GM23338 (cell line): ENCODE results near the gene ERRFI1. TPM values are rescaled to one million over a fixed set of nuclear protein-coding genes. Genes with fewer than 3 reads are reported as not detected.

Experiments used
- ATAC-seq: fragments of 200-7000 bp; cut with Tn5 transposase; 3 replicates; pipeline ENCODE4 v1.9.1; 2020
- DNase-seq: peaks from one replicate; pipeline ENCODE4 v3.0.0-alpha.2; 2015; ENCODE audit warnings: low spot score
- H2AFZ ChIP-seq: fragments of 200-600 bp; sonication (generic); 2 replicates; pipeline ENCODE4 v1.8.0; 2016; ENCODE audit warnings: antibody characterized with exemption, mild to moderate bottlenecking, moderate library complexity
- H3F3A ChIP-seq: fragments of 200-600 bp; sonication (generic); replicated peaks from 2 replicates; pipeline ENCODE4 v1.8.0; 2017; ENCODE audit warnings: antibody characterized with exemption, mixed run types, low read depth
- H3K27ac ChIP-seq: fragments of 200-600 bp; sonication (generic); 2 replicates; pipeline ENCODE4 v1.6.1; 2016; ENCODE audit warnings: low read depth
- H3K27me3 ChIP-seq: fragments of 200-600 bp; sonication (generic); 2 replicates; pipeline ENCODE4 v1.8.0; 2016; ENCODE audit warnings: mild to moderate bottlenecking, mixed run types, moderate library complexity; ENCODE audit not compliant: insufficient read depth
- H3K36me3 ChIP-seq: fragments of 200-600 bp; sonication (generic); 2 replicates; pipeline ENCODE4 v1.8.0; 2016; ENCODE audit warnings: mild to moderate bottlenecking; ENCODE audit not compliant: insufficient read depth
- H3K4me1 ChIP-seq: fragments of 200-600 bp; sonication (generic); 2 replicates; pipeline ENCODE4 v1.8.0; 2016; ENCODE audit warnings: mild to moderate bottlenecking, moderate library complexity; ENCODE audit not compliant: insufficient read depth
- H3K4me2 ChIP-seq: fragments of 200-600 bp; sonication (generic); 2 replicates; pipeline ENCODE4 v1.7.1; 2017; ENCODE audit warnings: mixed run types
- H3K4me3 ChIP-seq: fragments of 200-600 bp; sonication (generic); 2 replicates; pipeline ENCODE4 v1.6.1; 2016; ENCODE audit warnings: mixed run types
- H3K79me2 ChIP-seq: fragments of 200-600 bp; sonication (generic); replicated peaks from 2 replicates; pipeline ENCODE4 v1.8.0; 2017; ENCODE audit warnings: mild to moderate bottlenecking; ENCODE audit not compliant: insufficient read depth
- H3K9me2 ChIP-seq: fragments of 200-600 bp; sonication (generic); 2 replicates; pipeline ENCODE4 v1.8.0; 2017; ENCODE audit not compliant: insufficient read depth
- H4K20me1 ChIP-seq: fragments of 200-600 bp; sonication (generic); replicated peaks from 2 replicates; pipeline ENCODE4 v1.8.0; 2017; ENCODE audit warnings: mild to moderate bottlenecking; ENCODE audit not compliant: insufficient read depth
- H3K27ac Mint-ChIP-seq: 2 replicates; pipeline ENCODE4 v1.8.0; 2020; ENCODE audit warnings: inconsistent platforms, mild to moderate bottlenecking, moderate library complexity, mixed read lengths
- H3K27me3 Mint-ChIP-seq: 3 replicates; pipeline ENCODE4 v1.8.0; 2022; ENCODE audit warnings: low read depth, mild to moderate bottlenecking, moderate library complexity, mixed read lengths, inconsistent platforms; ENCODE audit not compliant: insufficient read depth, poor library complexity
- H3K36me3 Mint-ChIP-seq: 3 replicates; pipeline ENCODE4 v1.8.0; 2021; ENCODE audit warnings: low read depth, mild to moderate bottlenecking, inconsistent platforms, moderate library complexity, mixed read lengths
- H3K4me1 Mint-ChIP-seq: 3 replicates; pipeline ENCODE4 v1.8.0; 2020; ENCODE audit warnings: mild to moderate bottlenecking, inconsistent platforms, mixed read lengths
- H3K4me3 Mint-ChIP-seq: 3 replicates; pipeline ENCODE4 v1.8.0; 2021; ENCODE audit warnings: moderate library complexity, mild to moderate bottlenecking, inconsistent platforms, mixed read lengths
- H3K9me3 Mint-ChIP-seq: 3 replicates; pipeline ENCODE4 v1.8.0; 2020; ENCODE audit warnings: moderate library complexity, mild to moderate bottlenecking, inconsistent platforms, mixed read lengths
- CREB1 ChIP-seq: fragments of 250-450 bp; sonication (Bioruptor Pico); IDR thresholded peaks from 2 replicates; pipeline ENCODE4 v1.5.0; 2020; ENCODE audit warnings: low read depth, mild to moderate bottlenecking, moderate library complexity
- EZH2phosphoT487 ChIP-seq: fragments of 200-600 bp; sonication (generic); IDR thresholded peaks from one replicate; pipeline ENCODE4 v1.8.1; 2018; ENCODE audit warnings: antibody characterized with exemption; ENCODE audit not compliant: unreplicated experiment
- JUNB ChIP-seq: IDR thresholded peaks from one replicate; pipeline ENCODE4 v1.6.1; 2016; ENCODE audit warnings: antibody characterized with exemption; ENCODE audit not compliant: unreplicated experiment
- NANOG ChIP-seq: IDR thresholded peaks from 2 replicates; pipeline ENCODE4 v1.6.1; 2016; ENCODE audit warnings: antibody characterized with exemption, borderline replicate concordance
- STAT1 ChIP-seq: IDR thresholded peaks from one replicate; pipeline ENCODE4 v1.6.1; 2016; ENCODE audit warnings: antibody characterized with exemption; ENCODE audit not compliant: unreplicated experiment
- ZNF114 ChIP-seq: fragments of 250-450 bp; sonication (Bioruptor Pico); IDR thresholded peaks from 2 replicates; pipeline ENCODE4 v1.5.0; 2020; ENCODE audit warnings: mild to moderate bottlenecking, moderate library complexity
- polyA plus RNA-seq: library from polyadenylated mRNA; unstranded; fragments of >200 nt; fragmentation: Nextera tagmentation; extraction: Ambion mirVana; gene quantifications from 2 replicates; pipeline ENCODE4 v1.2.1, GENCODE V29; 2016
- total RNA-seq: library from RNA; depleted of rRNA; stranded (reverse); fragments of >200 nt; shearing (Covaris generic); gene quantifications from 2 replicates; pipeline ENCODE4 v1.2.3, GENCODE V29; 2014
- TF ChIP-seq, protein P1 (sequence below): IDR thresholded peaks from one replicate; pipeline ENCODE4 v1.6.1; 2018; ENCODE audit warnings: antibody characterized with exemption; ENCODE audit not compliant: unreplicated experiment
- TF ChIP-seq, protein P2 (sequence below): fragments of 250-450 bp; sonication (Bioruptor Pico); IDR thresholded peaks from 2 replicates; pipeline ENCODE4 v1.5.0; 2020; ENCODE audit warnings: mild to moderate bottlenecking, moderate library complexity
- TF ChIP-seq, protein P3 (sequence below), 2 experiments: fragments of 200-600 bp in 1 of 2; sonication (generic) in 1 of 2; conservative IDR thresholded peaks; 2 replicates each; pipeline versions ENCODE4 v1.5.1 to v1.6.1; 2016 to 2017; ENCODE audit warnings: antibody characterized with exemption in 2 of 2, low read depth in 2 of 2, mild to moderate bottlenecking in 2 of 2, moderate library complexity in 1 of 2

The ERRFI1 gene
- total and polyA plus RNA-seq, 2 experiments from 2014 or later = 22.9 to 59.8 TPM

DNA sequence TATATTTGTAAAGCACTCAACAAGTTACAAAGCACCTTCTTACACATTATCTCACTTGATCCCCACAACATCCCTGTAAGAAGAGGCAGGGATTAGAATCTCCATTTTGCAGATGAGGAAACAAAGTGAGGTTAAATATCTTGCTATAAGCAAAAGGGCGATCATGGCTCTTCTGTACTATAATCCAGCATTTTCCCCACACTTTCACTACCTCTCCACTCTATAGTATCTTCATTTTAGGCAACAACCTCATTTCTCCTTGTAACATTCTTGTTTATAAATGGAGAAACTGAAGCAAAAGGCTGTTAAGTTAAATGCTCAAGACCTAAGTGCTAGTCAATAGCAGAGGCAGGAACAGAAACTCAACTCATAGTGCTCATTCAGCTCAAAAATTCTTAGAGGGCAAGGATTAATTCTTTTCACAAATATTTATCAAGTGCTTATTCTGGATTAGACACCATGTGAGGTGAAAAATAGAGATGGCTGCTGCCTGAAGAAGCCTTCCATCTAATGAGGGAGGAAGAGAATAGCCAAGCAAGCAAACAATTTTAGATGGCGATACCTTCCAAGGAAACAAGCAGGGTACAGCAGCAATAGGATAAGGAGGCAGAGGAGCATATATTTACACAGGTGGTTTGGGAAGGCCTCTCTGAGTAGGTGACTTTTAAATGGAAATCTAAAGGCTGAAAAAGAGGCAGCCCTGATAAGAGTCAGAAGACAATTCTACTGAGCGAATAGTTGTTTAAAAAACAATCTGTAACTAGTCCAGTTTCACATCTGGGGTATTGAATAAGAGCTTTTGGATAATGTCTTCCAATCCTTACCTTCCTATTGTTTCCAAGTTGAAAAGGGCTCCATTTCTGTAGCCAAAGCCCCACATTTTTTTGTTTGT is 3.5 kb downstream of the ERRFI1 start (continued):
- TF ChIP-seq CREB1 (CRISPR knock-in tag) (no peak), JUNB (no peak), STAT1 (no peak), EZH2phosphoT487 (no peak), NANOG (no peak)
- TF ChIP-seq, protein P1, sequence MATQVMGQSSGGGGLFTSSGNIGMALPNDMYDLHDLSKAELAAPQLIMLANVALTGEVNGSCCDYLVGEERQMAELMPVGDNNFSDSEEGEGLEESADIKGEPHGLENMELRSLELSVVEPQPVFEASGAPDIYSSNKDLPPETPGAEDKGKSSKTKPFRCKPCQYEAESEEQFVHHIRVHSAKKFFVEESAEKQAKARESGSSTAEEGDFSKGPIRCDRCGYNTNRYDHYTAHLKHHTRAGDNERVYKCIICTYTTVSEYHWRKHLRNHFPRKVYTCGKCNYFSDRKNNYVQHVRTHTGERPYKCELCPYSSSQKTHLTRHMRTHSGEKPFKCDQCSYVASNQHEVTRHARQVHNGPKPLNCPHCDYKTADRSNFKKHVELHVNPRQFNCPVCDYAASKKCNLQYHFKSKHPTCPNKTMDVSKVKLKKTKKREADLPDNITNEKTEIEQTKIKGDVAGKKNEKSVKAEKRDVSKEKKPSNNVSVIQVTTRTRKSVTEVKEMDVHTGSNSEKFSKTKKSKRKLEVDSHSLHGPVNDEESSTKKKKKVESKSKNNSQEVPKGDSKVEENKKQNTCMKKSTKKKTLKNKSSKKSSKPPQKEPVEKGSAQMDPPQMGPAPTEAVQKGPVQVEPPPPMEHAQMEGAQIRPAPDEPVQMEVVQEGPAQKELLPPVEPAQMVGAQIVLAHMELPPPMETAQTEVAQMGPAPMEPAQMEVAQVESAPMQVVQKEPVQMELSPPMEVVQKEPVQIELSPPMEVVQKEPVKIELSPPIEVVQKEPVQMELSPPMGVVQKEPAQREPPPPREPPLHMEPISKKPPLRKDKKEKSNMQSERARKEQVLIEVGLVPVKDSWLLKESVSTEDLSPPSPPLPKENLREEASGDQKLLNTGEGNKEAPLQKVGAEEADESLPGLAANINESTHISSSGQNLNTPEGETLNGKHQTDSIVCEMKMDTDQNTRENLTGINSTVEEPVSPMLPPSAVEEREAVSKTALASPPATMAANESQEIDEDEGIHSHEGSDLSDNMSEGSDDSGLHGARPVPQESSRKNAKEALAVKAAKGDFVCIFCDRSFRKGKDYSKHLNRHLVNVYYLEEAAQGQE = no peak

DNA sequence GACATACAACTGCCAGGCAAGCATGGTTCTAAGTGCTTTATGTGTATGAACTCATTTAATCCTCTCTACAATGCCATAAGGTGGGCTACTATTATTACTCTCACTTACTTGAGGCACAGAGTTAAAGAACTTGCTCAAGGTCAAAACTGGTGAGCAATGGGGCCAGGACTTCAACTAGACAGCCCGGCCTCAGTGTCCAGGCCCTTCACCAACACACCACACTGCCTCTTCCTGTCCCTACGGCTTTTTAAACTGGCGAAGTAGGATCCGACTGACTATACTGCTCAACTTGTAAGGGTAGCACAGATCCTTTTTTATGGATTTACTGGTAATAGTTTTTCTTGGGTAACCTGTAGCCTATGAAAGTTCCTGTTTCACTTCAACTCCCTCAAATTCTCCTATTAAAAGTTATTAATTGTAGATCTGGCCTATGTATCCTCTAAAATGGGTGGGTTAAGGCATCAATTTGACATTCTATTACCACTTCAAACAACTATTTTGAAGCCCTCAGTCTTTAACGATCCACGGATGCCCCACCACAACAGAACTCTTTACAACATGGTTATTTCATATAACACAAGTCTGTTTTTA is 4.3 kb downstream of the ERRFI1 start:
- Histone ChIP-seq H4K20me1 (peaks cover 53% of the 10 kb centered on the region), H3K79me2 (peaks cover 90% of the 10 kb centered on the region), H3K36me3 (no peaks in the 10 kb centered on the region), H3K27me3 (no peaks in the 10 kb centered on the region), H3F3A (no peaks in the 10 kb centered on the region), H2AFZ (no peak overlapping the region), H3K9me2 (no peaks in the 10 kb centered on the region), H3K4me1 (peaks cover 81% of the 10 kb centered on the region), H3K4me3 (peak overlapping the region; percentile 85; the same call in 1 of the 2 replicates), H3K27ac (no peak overlapping the region), H3K4me2 (peak overlapping the region; percentile 94)
- no peak for ATAC-seq
- no peak for DNase-seq
- Mint-ChIP-seq H3K4me3 (no peak overlapping the region; the same call in 2 of the 3 replicates), H3K9me3 (peaks cover 4% of the 10 kb centered on the region; the same call in 1 of the 3 replicates), H3K36me3 (peaks cover 5% of the 10 kb centered on the region; the same call in 2 of the 3 replicates), H3K27me3 (peaks cover 11% of the 10 kb centered on the region), H3K4me1 (peaks cover 76% of the 10 kb centered on the region), H3K27ac (peak overlapping the region; percentile 57)
- no peak for TF ChIP-seq NANOG
- TF ChIP-seq JUNB = no peak
- TF ChIP-seq, protein P2, sequence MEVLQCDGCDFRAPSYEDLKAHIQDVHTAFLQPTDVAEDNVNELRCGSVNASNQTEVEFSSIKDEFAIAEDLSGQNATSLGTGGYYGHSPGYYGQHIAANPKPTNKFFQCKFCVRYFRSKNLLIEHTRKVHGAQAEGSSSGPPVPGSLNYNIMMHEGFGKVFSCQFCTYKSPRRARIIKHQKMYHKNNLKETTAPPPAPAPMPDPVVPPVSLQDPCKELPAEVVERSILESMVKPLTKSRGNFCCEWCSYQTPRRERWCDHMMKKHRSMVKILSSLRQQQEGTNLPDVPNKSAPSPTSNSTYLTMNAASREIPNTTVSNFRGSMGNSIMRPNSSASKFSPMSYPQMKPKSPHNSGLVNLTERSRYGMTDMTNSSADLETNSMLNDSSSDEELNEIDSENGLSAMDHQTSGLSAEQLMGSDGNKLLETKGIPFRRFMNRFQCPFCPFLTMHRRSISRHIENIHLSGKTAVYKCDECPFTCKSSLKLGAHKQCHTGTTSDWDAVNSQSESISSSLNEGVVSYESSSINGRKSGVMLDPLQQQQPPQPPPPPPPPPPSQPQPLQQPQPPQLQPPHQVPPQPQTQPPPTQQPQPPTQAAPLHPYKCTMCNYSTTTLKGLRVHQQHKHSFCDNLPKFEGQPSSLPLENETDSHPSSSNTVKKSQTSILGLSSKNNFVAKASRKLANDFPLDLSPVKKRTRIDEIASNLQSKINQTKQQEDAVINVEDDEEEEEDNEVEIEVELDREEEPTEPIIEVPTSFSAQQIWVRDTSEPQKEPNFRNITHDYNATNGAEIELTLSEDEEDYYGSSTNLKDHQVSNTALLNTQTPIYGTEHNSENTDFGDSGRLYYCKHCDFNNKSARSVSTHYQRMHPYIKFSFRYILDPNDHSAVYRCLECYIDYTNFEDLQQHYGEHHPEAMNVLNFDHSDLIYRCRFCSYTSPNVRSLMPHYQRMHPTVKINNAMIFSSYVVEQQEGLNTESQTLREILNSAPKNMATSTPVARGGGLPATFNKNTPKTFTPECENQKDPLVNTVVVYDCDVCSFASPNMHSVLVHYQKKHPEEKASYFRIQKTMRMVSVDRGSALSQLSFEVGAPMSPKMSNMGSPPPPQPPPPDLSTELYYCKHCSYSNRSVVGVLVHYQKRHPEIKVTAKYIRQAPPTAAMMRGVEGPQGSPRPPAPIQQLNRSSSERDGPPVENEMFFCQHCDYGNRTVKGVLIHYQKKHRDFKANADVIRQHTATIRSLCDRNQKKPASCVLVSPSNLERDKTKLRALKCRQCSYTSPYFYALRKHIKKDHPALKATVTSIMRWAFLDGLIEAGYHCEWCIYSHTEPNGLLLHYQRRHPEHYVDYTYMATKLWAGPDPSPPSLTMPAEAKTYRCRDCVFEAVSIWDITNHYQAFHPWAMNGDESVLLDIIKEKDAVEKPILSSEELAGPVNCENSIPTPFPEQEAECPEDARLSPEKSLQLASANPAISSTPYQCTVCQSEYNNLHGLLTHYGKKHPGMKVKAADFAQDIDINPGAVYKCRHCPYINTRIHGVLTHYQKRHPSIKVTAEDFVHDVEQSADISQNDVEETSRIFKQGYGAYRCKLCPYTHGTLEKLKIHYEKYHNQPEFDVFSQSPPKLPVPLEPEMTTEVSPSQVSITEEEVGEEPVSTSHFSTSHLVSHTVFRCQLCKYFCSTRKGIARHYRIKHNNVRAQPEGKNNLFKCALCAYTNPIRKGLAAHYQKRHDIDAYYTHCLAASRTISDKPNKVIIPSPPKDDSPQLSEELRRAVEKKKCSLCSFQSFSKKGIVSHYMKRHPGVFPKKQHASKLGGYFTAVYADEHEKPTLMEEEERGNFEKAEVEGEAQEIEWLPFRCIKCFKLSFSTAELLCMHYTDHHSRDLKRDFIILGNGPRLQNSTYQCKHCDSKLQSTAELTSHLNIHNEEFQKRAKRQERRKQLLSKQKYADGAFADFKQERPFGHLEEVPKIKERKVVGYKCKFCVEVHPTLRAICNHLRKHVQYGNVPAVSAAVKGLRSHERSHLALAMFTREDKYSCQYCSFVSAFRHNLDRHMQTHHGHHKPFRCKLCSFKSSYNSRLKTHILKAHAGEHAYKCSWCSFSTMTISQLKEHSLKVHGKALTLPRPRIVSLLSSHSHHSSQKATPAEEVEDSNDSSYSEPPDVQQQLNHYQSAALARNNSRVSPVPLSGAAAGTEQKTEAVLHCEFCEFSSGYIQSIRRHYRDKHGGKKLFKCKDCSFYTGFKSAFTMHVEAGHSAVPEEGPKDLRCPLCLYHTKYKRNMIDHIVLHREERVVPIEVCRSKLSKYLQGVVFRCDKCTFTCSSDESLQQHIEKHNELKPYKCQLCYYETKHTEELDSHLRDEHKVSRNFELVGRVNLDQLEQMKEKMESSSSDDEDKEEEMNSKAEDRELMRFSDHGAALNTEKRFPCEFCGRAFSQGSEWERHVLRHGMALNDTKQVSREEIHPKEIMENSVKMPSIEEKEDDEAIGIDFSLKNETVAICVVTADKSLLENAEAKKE = no peak
- TF ChIP-seq, protein P3, sequence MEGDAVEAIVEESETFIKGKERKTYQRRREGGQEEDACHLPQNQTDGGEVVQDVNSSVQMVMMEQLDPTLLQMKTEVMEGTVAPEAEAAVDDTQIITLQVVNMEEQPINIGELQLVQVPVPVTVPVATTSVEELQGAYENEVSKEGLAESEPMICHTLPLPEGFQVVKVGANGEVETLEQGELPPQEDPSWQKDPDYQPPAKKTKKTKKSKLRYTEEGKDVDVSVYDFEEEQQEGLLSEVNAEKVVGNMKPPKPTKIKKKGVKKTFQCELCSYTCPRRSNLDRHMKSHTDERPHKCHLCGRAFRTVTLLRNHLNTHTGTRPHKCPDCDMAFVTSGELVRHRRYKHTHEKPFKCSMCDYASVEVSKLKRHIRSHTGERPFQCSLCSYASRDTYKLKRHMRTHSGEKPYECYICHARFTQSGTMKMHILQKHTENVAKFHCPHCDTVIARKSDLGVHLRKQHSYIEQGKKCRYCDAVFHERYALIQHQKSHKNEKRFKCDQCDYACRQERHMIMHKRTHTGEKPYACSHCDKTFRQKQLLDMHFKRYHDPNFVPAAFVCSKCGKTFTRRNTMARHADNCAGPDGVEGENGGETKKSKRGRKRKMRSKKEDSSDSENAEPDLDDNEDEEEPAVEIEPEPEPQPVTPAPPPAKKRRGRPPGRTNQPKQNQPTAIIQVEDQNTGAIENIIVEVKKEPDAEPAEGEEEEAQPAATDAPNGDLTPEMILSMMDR (conservative IDR thresholded peaks at IDR 0.05; ENCODE audit: low read depth in 2 of 2) = no peak
- no peak for TF ChIP-seq ZNF114 (CRISPR knock-in tag)
